K562 (cell line): ENCODE measurements around the gene BCL2L15. TPM values are rescaled to one million over a fixed set of nuclear protein-coding genes. Genes with fewer than 3 reads are reported as not detected.

Experiments used
- ARID4B ChIP-seq: sonication (generic); formaldehyde crosslinking; IDR thresholded peaks from 2 replicates; pipeline ENCODE4 v1.8.0; 2022; ENCODE audit warnings: mild to moderate bottlenecking, missing genetic modification reagents
- CBFB ChIP-seq: sonication (generic); formaldehyde crosslinking; IDR thresholded peaks from 2 replicates; pipeline ENCODE4 v1.4.0; 2020; ENCODE audit warnings: mild to moderate bottlenecking, missing genetic modification reagents
- KLF10 ChIP-seq: fragments of 250-450 bp; sonication (Bioruptor Pico); IDR thresholded peaks from 2 replicates; pipeline ENCODE4 v1.6.1; 2021; ENCODE audit warnings: matching md5 sums
- MAX ChIP-seq: sonication (generic); formaldehyde crosslinking; IDR thresholded peaks from 2 replicates; pipeline ENCODE4 v1.9.0; 2022; ENCODE audit warnings: mild to moderate bottlenecking, missing genetic modification reagents
- MAZ ChIP-seq, 2 experiments: fragments of 450-650 bp in 1 of 2; sonication (generic) in 1 of 2; formaldehyde crosslinking; IDR thresholded peaks in 1 of 2; conservative IDR thresholded peaks in 1 of 2; 2 replicates each; pipeline versions ENCODE4 v1.4.0 to v1.5.0; 2020; ENCODE audit warnings: mild to moderate bottlenecking in 1 of 2, missing genetic modification reagents in 1 of 2
- NFXL1 ChIP-seq: fragments of 450-650 bp; formaldehyde crosslinking; IDR thresholded peaks from 2 replicates; pipeline ENCODE4 v1.4.0; 2021; ENCODE audit warnings: mild to moderate bottlenecking
- NFYB ChIP-seq: IDR thresholded peaks from 2 replicates; pipeline ENCODE4 v1.6.1; 2011; ENCODE audit warnings: mild to moderate bottlenecking, moderate library complexity; ENCODE audit not compliant: insufficient read length; ENCODE audit errors: extremely low read depth
- NR2C1 ChIP-seq, 2 experiments: fragments of 450-650 bp; IDR thresholded peaks; 2 replicates each; pipeline ENCODE4 v1.6.1; 2017; ENCODE audit warnings: mild to moderate bottlenecking in 2 of 2, antibody characterized with exemption in 1 of 2, inconsistent platforms in 1 of 2, missing compliant biosample characterization in 1 of 2, missing genetic modification characterization in 1 of 2
- PML ChIP-seq: IDR thresholded peaks from 2 replicates; pipeline ENCODE4 v1.6.1; 2012; ENCODE audit warnings: low read length, inconsistent platforms
- POLR3A ChIP-seq: IDR thresholded peaks from 2 replicates; pipeline ENCODE4 v1.6.1; 2011; ENCODE audit warnings: borderline replicate concordance, mild to moderate bottlenecking, moderate library complexity; ENCODE audit not compliant: insufficient read length, insufficient read depth; ENCODE audit errors: extremely low read depth
- SNAPC5 ChIP-seq: fragments of 250-450 bp; sonication (Bioruptor Pico); IDR thresholded peaks from 2 replicates; pipeline ENCODE4 v1.8.0; 2021; ENCODE audit warnings: moderate library complexity, mild to moderate bottlenecking, inconsistent platforms
- THAP7 ChIP-seq: fragments of 250-450 bp; sonication (Bioruptor Pico); IDR thresholded peaks from 2 replicates; pipeline ENCODE4 v1.5.0; 2021
- ZNF280A ChIP-seq: fragments of 450-650 bp; IDR thresholded peaks from 2 replicates; pipeline ENCODE4 v1.6.1; 2018; ENCODE audit warnings: mild to moderate bottlenecking, low read depth; ENCODE audit not compliant: partially characterized antibody
- ZNF695 ChIP-seq: fragments of 450-650 bp; formaldehyde crosslinking; IDR thresholded peaks from 2 replicates; pipeline ENCODE4 v1.4.0; 2020; ENCODE audit warnings: mild to moderate bottlenecking, moderate library complexity
- polyA plus RNA-seq, 8 experiments: library from polyadenylated mRNA; depleted of rRNA in 4 of 8; stranded (reverse) in 5 of 8; unstranded in 3 of 8; fragments of >200 nt; fragmentation: Nextera tagmentation in 2 of 8; fragmentation: Illumina TruSeq in 1 of 8; extraction: Ambion mirVana in 2 of 8; extraction: Trizol in 1 of 8; gene quantifications; 2 replicates each; pipeline versions ENCODE4 v1.2.1 to v1.2.3, GENCODE V29; 2011 to 2014; ENCODE audit warnings: inconsistent platforms in 1 of 8, missing spikeins in 1 of 8
- total RNA-seq, 7 experiments: library from RNA; depleted of rRNA in 6 of 7; stranded (reverse); fragments of >200 nt in 6 of 7; fragmentation: Illumina TruSeq in 2 of 7; extraction: Trizol in 2 of 7; gene quantifications; 2 replicates each; pipeline versions ENCODE4 v1.2.1 to v1.2.3, GENCODE V29; 2011 to 2021; ENCODE audit warnings: low replicate concordance in 1 of 7

The BCL2L15 gene
- total and polyA plus RNA-seq, 9 of the 15 experiments (the other 6 are each of a cell fraction or from before 2014, with no cell fraction given) = 0.06 to 0.42 (median 0.28) TPM; not detected in 1

GRCh38 chr1:113905435-113905861 lies 18.1 kb upstream of the BCL2L15 start (continued):
- TF ChIP-seq ARID4B (CRISPR knock-in tag) (no peak), NR2C1 (IDR thresholded peaks at IDR 0.05) (no peak), NR2C1 (tag; IDR thresholded peaks at IDR 0.05) (no peak), CBFB (CRISPR knock-in tag) (no peak; the same call in 1 of the 2 replicates), ZNF695 (CRISPR knock-in tag) (no peak), POLR3A (no peak), SNAPC5 (CRISPR knock-in tag) (no peak), KLF10 (CRISPR knock-in tag) (no peak), PML (0 out of 2 replicates have a peak, but pooled peaks have one; percentile 13), MAZ (CRISPR knock-in tag; conservative IDR thresholded peaks at IDR 0.05 in 1 of 2, IDR thresholded peaks at IDR 0.05 in 1 of 2) (no peak; a peak in 1 of 4 replicates), ZNF280A (no peak), NFYB (no peak), MAX (CRISPR knock-in tag) (no peak), THAP7 (no peak), NFXL1 (CRISPR knock-in tag) (no peak)
